IPS-18c (cell line): ENCODE data around the gene SCFD2.

ENCODE experiments used
- H3K4me3 ChIP-seq: 2 replicates; pipeline ENCODE4 v1.7.0; 2013; ENCODE audit warnings: low read depth, mild to moderate bottlenecking, low read length, moderate library complexity; ENCODE audit not compliant: insufficient read depth
- H3K9me3 ChIP-seq: one replicate; pipeline ENCODE4 v1.6.1; 2013; ENCODE audit warnings: mild to moderate bottlenecking, low read length, moderate library complexity; ENCODE audit not compliant: control insufficient read depth, insufficient read depth

The SCFD2 gene

DNA sequence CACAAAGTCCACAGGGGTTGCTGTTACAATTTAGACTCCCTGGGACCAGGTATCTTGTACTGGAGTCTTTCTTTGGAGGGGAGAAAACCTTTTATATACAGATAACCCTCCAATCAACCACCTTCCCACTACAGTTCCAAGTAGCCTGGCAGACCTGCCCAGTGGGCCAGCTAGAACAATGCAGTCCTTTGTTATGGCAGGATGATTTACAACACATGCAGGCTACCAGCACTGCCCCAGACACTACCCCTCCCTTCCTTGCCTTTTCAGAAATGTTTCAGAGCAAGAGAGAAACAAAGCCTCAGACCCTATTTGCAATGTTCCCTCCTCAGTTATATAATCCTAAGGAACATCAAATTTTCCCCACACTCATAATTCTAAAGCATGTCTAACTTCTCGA lies 492.7 kb downstream of the SCFD2 start:
- Histone ChIP-seq H3K4me3 (no peak overlapping the region), H3K9me3 (no peaks in the 10 kb centered on the region)

DNA sequence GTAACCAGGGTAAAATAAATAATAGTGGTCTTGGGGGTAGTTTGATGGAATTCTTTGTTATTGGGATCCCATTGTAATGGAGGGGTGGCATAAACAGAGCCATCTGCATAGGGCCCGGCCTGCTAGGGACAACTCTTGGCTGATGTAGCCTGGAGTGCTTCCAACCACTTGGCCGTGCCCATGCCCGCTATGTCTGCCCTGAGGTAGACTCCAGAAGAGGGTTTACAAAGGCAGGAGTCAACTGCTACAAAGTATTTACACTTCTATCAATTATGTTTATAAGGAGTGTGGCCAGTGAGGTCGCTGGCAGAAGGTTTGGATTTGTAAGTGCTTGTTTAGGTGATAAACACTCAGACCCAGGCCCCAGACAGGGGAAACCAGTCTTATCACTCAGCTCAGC lies 495.6 kb downstream of the SCFD2 start:
- no peak overlapping the region for H3K4me3 ChIP-seq
- no peaks in the 10 kb centered on the region for H3K9me3 ChIP-seq

DNA sequence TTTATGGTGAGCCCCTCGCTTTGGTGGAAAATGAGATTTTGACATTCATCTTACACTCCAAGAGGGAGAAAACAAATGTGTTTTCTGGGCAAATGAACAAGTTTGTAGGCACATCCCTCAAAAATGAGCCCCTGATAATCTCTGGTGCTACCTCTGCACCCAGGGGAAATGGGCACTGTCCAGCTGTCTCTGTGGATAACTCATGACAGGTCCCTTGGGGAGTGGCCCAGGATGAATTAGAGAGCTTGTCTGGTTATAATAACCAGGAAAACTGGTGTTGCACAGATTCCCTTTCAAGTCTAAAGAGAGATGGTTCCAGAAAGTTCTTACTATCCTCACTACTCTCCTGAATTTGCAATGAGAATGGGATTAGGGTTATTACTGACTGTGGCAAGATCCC lies 496.2 kb downstream of the SCFD2 start:
- H3K9me3 ChIP-seq = no peaks in the 10 kb centered on the region
- H3K4me3 ChIP-seq = no peak overlapping the region

DNA sequence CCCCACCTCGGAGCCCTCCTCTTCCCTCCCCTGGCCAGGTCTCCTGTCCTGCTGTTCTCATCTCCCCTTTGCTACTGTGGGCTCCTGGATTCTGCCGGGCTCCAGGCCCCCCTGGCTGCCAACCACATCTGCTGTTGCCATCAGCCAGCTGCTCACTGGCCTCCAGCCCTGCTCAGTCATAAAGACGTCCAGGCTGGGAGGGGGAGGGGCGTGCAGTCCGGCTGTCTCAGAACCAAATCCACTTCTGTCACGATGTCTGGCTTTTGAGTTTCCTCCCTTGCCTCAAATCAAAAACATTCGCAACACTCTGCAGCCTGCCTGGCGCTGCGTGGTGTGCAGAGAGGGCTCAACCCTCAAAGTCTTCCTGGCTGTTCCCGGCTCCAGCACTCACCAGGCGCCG lies 496.7 kb downstream of the SCFD2 start:
- Histone ChIP-seq H3K4me3 (no peak overlapping the region), H3K9me3 (no peaks in the 10 kb centered on the region)

DNA sequence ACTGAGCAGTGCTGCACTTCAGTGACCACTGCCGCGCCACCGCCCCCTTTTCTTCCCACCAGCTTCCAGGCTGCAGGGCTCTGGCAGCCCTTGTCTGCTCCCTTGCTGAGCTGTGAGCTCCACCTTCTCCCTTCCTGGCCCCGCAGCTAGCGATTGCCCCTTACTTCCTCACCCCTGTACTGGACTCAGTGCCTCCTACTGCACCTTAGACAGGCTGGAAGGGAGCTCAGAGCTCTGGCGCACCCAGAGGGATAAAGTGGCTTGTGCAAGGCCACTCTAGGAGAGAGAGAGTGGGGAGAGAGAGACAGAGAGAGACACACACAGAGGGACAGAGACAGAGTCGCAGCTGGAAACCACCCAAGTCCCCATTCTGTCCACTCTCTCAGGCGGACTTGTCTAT lies 497.7 kb downstream of the SCFD2 start:
- H3K4me3 ChIP-seq = no peak overlapping the region
- no peaks in the 10 kb centered on the region for H3K9me3 ChIP-seq

DNA sequence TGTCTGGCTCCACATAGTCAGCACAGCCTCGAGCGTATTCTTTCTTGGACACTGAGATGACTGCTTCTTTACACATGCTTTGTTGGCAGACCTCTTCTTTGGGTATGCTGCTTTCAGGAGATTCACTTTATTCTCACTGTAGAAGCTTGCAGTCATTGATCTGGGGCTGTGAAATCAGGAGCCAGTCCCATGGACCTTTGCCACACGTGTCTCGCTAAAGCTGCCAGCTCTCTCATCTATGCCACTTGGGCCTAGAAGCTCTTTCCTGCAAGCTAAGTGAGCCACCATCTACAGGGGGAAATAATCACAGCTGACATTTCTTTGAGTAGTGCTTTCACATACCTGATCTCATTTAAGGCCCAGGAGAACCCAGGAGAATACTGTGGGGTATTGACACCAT lies 498.7 kb downstream of the SCFD2 start:
- Histone ChIP-seq H3K4me3 (no peak overlapping the region), H3K9me3 (no peaks in the 10 kb centered on the region)

DNA sequence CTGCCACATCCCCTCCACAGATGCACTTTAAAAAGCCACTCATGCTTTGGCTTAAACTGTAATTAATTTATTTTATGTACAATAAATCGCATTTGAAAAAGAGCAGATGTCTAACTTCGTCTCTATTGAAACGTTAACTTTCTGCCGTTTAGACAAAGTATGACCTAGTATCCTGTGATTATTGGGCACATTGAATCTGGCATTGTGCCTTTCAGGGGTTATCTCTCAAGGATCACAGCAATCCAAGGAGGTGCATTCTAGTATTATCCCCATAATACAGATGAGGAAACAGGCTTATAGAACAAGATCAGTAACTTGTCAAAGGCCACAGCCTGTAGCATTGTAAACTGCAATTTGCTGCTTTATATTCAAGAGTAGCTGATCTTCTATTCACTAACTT lies 499.1 kb downstream of the SCFD2 start:
- H3K4me3 ChIP-seq = no peak overlapping the region
- no peaks in the 10 kb centered on the region for H3K9me3 ChIP-seq

DNA sequence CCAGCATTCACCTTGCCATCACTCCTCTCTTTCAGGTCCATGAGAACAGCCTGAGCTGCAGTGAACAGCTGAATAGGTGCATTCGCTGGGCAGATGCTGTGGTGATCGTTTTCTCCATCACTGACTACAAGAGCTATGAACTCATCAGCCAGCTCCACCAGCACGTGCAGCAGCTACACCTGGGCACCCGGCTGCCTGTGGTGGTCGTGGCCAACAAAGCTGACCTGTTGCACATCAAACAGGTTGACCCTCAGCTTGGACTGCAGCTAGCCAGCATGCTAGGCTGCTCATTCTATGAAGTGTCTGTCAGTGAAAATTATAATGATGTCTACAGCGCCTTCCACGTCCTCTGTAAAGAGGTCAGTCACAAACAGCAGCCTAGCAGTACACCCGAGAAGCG lies 500.6 kb downstream of the SCFD2 start:
- Histone ChIP-seq H3K9me3 (no peaks in the 10 kb centered on the region), H3K4me3 (no peak overlapping the region)

DNA sequence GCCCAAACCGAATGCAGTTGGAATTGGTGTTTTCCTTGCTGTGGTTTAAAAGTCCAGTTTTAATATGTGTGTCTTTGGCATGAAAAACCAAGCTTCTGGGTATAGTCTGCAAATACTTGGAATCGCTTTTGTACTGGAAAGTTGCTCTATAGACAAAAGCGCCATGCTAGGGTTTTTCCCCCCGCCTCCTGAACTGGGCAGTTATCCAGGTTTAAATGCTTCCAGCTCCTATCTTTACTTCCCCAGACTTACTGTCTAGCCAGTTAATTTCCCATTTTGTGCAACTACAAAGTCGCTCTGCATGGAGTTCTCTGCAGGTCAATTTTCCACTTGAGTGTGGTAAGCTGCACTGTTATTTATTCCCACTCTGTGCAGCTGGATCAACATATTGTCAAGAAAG lies 501.1 kb downstream of the SCFD2 start:
- Histone ChIP-seq H3K4me3 (no peak overlapping the region), H3K9me3 (no peaks in the 10 kb centered on the region)

DNA sequence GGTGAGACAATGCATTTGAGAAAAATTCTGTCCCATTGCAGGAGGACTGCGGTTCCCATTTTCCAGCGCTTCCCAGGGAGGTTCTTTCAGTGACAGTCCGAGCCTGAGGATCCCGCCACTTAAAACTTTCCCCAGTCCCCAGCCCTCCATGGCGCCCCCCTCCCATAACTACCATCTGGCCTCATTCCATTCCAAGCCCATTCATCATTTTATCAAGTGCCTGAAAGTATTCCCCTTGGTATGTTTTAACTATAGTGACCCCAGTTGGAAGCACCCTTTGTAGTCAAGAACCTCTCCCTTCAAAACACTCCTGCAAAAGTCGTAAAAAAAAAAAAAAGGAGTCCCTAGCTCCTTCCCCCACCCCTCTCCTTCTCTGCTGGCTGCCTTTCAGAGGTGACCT lies 502.5 kb downstream of the SCFD2 start:
- Histone ChIP-seq H3K9me3 (no peaks in the 10 kb centered on the region), H3K4me3 (peak overlapping the region; percentile 77)

DNA sequence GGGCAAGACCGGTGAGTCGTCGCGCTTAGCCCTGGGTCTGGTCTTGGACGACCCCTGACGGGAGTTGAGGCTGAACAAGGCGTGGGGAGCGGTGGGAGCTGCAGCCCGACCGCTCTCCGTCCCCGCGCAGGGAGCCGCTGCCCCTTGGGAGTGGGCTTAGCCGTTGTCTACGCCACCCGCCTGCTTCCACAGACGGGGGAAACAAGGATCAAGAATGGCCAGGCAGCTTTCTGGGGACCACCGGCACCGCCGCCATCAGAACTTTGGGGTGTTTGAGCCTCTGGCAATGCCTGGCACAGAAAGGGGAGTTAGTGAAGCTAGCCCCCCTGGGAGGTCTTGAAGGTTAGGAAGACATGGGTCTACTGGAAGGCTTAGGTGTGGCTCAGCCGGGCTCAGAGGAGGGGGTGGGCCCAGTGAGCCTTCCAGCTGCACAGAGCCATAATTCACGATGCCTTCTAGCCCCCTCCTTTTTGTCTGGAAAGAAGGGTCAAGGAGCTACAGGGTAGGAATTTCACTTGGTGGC lies 503.2 kb downstream of the SCFD2 start:
- H3K4me3 ChIP-seq = peak overlapping the region; percentile 77
- peaks cover 3% of the 10 kb centered on the region for H3K9me3 ChIP-seq

DNA sequence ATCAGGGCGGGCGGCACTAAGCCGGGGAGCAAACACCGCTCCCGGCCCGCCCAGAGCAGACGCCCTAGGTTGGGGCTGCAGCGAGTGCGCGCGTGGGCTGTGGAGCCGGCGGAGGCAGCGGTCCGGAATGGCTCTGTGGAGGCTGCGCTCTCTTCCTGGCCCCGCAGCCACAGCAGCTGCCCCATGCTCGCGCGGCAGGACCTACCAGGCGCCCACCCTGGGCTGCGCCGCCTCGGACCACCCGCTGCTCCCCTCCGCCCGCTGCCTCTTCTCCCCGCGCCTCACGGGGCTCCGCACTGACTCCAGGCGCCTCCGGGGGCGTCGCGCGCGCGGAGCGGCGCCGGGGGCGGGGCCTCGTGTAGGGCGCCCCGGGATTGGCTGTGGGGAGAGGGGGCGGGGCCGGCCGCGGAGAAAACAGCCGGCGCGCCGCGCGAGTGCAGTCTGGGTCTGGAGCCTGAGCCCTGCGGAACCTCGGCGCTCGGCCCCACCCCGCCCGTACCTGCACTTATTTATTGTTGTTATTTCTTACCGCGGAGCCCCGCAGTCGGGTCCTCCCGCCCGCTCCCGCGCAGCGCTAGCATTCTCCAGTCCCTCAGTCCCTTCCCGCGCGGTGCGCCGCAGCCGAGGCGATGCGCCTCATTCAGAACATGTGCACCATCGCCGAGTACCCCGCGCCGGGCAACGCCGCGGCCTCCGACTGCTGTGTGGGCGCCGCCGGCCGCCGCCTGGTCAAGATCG lies 503.8 kb downstream of the SCFD2 start, which contains the start of gene RASL11B:
Gene RASL11B (plus strand): TSS at position 439 of the 738 bp plus-strand sequence. CDS start 191 bp downstream, at position 630.
- peaks cover 3% of the 10 kb centered on the region for H3K9me3 ChIP-seq
- H3K4me3 ChIP-seq = peak within 1 kb of the TSS; percentile 77

DNA sequence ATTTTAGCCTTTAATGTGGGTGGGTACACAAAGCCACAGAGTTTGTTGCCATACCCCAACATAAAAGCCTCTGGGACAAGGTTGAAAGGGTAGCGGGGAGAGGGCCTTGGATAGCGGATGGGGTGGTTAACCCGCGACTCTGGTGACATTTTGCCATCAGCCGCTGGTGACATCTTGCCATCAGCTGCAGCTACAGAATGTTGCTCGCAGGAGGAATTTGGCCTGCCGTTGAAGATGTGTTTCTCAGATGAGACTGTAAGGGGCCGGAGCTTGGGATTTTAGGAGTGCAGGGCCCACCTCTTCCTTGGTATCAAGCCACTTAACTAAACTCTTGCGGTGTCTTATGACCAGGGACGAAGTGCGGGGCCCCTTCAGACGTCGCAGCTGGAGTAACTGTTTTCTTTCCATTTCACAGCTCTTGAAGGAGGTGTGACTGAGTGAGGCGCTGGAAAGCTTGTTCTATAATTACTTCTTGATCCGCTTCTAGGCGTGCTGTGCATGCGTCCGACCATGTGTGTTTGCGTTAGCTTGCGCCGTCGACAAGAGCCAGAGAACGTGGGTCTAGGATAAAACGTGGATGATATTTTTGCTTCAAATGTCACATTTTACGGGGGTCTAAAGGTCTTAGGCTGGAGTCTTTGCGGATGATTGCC lies 504.6 kb downstream of the SCFD2 start:
- Histone ChIP-seq H3K4me3 (peak overlapping the region; percentile 77), H3K9me3 (peaks cover 3% of the 10 kb centered on the region)

DNA sequence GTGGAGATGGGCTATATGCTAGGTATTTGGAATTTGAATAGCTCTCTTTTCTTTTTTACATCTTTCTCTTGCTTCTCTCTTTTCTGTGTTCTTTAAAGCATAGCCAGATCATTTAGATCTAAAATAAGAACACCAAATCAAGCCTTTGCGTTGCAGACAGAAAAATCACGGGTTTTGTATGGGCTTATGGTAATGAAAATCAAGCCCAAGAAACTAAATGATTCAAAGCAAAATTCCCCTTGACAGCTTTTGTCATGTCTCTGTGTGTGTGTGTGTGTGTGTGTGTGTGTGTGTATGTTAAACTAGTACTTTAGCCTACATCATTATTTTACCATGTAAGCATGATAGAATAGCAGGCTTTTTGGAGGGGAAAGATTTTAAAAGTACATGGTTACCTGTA lies 505.5 kb downstream of the SCFD2 start:
- peaks cover 3% of the 10 kb centered on the region for H3K9me3 ChIP-seq

DNA sequence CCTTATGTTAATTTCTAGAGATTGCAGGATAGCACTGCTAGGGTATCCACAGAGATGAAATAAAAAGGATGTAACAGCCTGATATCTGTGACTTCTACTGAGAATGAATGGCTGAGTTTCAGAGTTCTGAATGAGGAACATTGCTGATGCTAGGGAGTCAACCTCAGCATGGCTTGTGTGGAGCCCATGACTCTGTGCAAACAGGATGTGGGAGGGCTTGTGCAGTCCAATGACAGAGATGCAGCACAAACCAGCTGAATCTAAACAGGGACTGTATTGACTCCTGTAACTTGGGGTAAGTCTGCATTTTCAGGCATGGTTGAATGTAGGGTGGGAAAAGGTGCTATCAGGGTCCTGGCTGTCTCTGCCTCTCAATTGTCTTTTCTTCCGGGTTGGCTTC lies 509.1 kb downstream of the SCFD2 start:
- no peak overlapping the region for H3K4me3 ChIP-seq
- peaks cover 3% of the 10 kb centered on the region for H3K9me3 ChIP-seq

More for the DNA sequence above, 505.5 kb downstream of the SCFD2 start:
- no peak overlapping the region for H3K4me3 ChIP-seq

DNA sequence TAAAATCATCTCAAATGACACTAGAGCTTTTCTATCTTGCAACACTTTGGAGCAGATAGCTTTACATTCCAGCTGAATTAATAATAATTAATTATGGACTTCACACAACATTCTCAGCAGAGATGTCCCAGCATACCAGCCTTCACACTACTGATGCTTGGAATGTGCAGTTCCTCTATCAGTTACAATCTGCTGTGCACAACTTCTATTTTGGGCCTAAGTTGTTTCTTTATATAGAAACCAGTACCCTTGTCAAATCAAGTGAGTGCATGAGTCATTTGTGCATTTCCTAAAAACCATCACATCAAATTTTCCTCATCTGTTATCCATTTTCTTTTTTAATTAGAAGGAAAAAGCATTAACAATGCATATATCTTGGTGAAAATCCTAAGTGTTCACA lies 512.5 kb downstream of the SCFD2 start:
- Histone ChIP-seq H3K9me3 (peaks cover 3% of the 10 kb centered on the region), H3K4me3 (no peak overlapping the region)

DNA sequence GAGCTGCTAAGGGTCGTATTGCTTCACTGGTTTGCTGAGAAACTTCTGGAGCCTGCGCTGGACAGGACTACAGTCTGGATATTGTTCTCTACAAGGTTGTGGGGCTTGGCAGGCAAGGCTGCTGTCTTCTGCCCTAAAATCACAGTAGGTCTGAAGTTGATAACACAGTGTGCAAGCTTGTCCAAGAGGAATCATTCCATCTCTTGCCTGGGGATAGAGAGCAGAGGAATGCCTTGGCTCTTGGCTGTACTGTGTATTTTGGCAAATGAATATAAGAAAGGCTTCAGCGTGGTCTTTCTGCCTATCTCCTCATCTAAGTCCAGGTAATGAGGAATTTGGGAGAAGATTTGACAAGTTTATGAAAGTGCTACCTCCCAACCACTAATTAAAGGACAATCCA lies 513.1 kb downstream of the SCFD2 start:
- Histone ChIP-seq H3K9me3 (no peaks in the 10 kb centered on the region), H3K4me3 (no peak overlapping the region)

DNA sequence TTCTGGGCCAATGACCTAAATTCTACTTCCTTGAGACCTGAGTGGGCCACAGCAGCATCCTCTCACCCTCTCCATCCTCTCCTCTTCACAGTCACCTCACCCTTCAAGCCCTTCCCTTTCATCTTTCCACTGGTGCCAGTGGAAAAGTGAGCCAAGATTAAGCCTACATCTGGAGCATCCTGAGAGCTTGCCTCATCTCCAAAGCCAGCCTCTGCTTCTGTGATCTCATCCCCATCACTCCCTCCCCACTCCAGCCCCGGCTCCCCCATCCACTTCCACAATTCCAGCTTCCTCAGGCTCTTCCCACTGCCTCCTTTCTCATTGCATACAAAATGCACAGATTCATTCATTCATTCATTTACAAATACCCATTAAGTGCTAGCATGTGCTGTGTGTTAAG lies 513.8 kb downstream of the SCFD2 start:
- no peak overlapping the region for H3K4me3 ChIP-seq
- no peaks in the 10 kb centered on the region for H3K9me3 ChIP-seq
